ENCODE results near the gene TNNC1. TPM values are rescaled to one million over a fixed set of nuclear protein-coding genes. Genes with fewer than 3 reads are reported as not detected.

The TNNC1 gene
- total and polyA plus RNA-seq, 10 of the 15 experiments (the other 5 are each of a cell fraction or from before 2014, with no cell fraction given) = 0.13 to 1.3 (median 0.53) TPM; not detected in 2

DNA sequence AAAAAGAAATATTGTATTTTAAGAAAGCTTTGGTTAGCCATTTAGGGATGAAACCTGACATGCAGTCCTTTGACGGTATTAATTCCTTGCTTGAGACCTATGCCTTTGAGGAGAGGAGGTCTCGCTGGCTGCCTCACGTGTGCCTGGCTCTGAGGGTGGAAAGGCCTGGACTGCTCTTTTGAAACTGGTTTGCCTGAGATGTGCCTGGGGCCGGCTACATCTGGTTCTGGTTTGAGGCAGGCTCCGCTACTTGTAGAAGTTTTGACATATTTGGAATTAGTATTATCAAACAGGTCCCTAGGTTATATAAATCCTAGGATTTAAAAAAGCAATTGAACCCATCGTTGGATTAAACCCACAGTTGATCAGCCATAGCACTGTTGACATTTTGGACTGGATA lies 8.0 kb upstream of the TNNC1 start:
- ChIA-PET POLR2A (interaction anchor here (1.1 to 1.4 kb wide), 3 partner anchors 9 to 12 kb away, joined by 3 to 4 read pairs (median 4); no protein-coding TSS in a partner anchor), RAD21 (ENCODE audit: unreplicated experiment) (no interaction called here), CTCF (interaction anchor here (0.6 kb wide), 1 partner anchor 50 kb away, joined by 4 read pairs; no protein-coding TSS in a partner anchor), SMC1A (ENCODE audit: uncharacterized antibody, unreplicated experiment) (no interaction called here)
- no TSS peak for BruUV-seq (replicated peaks)
- H2AFZ ChIP-seq (ENCODE audit: control insufficient read depth, low read depth, low read length) = no peak overlapping the region
- H3K4me1 ChIP-seq (ENCODE audit: control insufficient read depth, insufficient read depth, low read length) = peaks cover 17% of the 10 kb centered on the region
- no peak overlapping the region for H3K27ac ChIP-seq (ENCODE audit: control insufficient read depth, insufficient read depth)
- ATAC-seq (no peak), DNase-seq (ENCODE audit: low read depth, low spot score) (no peak), FAIRE-seq (no peak)
- no peaks in the 10 kb centered on the region for H3K27me3 ChIP-seq (replicated peaks in 1 of 2; ENCODE audit: control insufficient read depth in 2 of 2, insufficient read depth in 2 of 2, low read length in 1 of 2)
- H4K20me1 ChIP-seq (ENCODE audit: control insufficient read depth, insufficient read depth) = no peaks in the 10 kb centered on the region
- no peak overlapping the region for H3K4me3 ChIP-seq
- intact Hi-C loops (cut with micrococcal nuclease; ENCODE audit: unreplicated experiment) = no loop called here
- no peaks in the 10 kb centered on the region for H3K9me3 ChIP-seq (replicated peaks; ENCODE audit: control insufficient read depth, insufficient read depth, low read length)
- H3K79me2 ChIP-seq (ENCODE audit: control insufficient read depth, insufficient read depth, low read length) = peaks cover 4% of the 10 kb centered on the region
- no peak overlapping the region for H3K4me2 ChIP-seq (ENCODE audit: control insufficient read depth, insufficient read depth)
- H3K9ac ChIP-seq (ENCODE audit: control insufficient read depth, insufficient read depth, low read length) = no peak overlapping the region
- peaks cover 2 to 23% of the 10 kb centered on the region in 2 experiments for H3K36me3 ChIP-seq (ENCODE audit: control insufficient read depth in 2 of 2, insufficient read depth in 2 of 2, low read length in 1 of 2)
- in situ Hi-C loops (cut with MboI) = no loop called here
- no peak for TF ChIP-seq SIN3A (IDR thresholded peaks at IDR 0.05; ENCODE audit: low read depth, low read length)
- no peak for TF ChIP-seq KAT2A (conservative IDR thresholded peaks at IDR 0.05; ENCODE audit: control insufficient read depth, low read depth, low read length)
- no peak for TF ChIP-seq MTA2 (IDR thresholded peaks at IDR 0.05; ENCODE audit: low read depth)
- no peak for TF ChIP-seq RB1 (IDR thresholded peaks at IDR 0.05; ENCODE audit: borderline replicate concordance)
- TF ChIP-seq IRF4 (IDR thresholded peaks at IDR 0.05; ENCODE audit: low read depth, low read length) = no peak
- TF ChIP-seq TAF1 (IDR thresholded peaks at IDR 0.05; ENCODE audit: borderline replicate concordance, low read depth, low read length) = no peak
- TF ChIP-seq HDGF (IDR thresholded peaks at IDR 0.05) = no peak
- TF ChIP-seq EED (IDR thresholded peaks at IDR 0.05; ENCODE audit: low read depth) = no peak
- TF ChIP-seq TBL1XR1 (IDR thresholded peaks at IDR 0.05; ENCODE audit: low read depth, low read length) = no peak
- TF ChIP-seq, protein P1, sequence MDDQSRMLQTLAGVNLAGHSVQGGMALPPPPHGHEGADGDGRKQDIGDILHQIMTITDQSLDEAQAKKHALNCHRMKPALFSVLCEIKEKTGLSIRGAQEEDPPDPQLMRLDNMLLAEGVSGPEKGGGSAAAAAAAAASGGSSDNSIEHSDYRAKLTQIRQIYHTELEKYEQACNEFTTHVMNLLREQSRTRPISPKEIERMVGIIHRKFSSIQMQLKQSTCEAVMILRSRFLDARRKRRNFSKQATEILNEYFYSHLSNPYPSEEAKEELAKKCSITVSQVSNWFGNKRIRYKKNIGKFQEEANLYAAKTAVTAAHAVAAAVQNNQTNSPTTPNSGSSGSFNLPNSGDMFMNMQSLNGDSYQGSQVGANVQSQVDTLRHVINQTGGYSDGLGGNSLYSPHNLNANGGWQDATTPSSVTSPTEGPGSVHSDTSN (IDR thresholded peaks at IDR 0.05; ENCODE audit: insufficient replicate concordance, low read depth, low read length) = no peak
- TF ChIP-seq MTA3 (IDR thresholded peaks at IDR 0.05; ENCODE audit: borderline replicate concordance, low read length) = no peak
- TF ChIP-seq BRCA1 (IDR thresholded peaks at IDR 0.05; ENCODE audit: low read depth, low read length) = no peak
- no peak for TF ChIP-seq SMAD1 (IDR thresholded peaks at IDR 0.05; ENCODE audit: low read depth, partially characterized antibody)
- no peak for TF ChIP-seq ZNF622 (IDR thresholded peaks at IDR 0.05)
- no peak for TF ChIP-seq ZNF592 (IDR thresholded peaks at IDR 0.05)
- WGBS (ENCODE audit: insufficient coverage, insufficient replicate concordance, low lambda C conversion rate, missing lambda C conversion rate) = 85% methylated on average over 6 of the region's 6 CpGs
